ENCODE measurements around the gene ATP4B.

Gene ATP4B

DNA sequence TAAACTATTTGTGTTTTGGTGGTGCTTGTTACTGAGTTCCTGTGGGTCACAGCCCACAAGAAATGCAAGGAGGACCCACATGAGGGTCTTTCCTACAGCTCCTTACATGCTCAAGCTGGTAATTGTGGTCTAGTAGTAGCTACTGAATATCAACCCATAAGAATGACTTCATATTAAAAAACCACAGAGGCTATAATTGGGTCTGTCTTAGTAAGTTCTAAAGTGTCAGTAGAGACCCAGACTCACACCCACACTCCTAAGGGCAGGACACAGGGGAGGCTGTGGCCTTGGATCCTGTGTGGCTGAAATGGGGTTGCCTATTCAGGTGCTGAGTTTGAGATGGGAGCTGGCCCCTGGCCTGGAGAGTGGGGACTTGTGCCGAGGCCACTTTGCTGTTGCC lies 53.8 kb downstream of the ATP4B start:
- DNase-seq, result no peak

DNA sequence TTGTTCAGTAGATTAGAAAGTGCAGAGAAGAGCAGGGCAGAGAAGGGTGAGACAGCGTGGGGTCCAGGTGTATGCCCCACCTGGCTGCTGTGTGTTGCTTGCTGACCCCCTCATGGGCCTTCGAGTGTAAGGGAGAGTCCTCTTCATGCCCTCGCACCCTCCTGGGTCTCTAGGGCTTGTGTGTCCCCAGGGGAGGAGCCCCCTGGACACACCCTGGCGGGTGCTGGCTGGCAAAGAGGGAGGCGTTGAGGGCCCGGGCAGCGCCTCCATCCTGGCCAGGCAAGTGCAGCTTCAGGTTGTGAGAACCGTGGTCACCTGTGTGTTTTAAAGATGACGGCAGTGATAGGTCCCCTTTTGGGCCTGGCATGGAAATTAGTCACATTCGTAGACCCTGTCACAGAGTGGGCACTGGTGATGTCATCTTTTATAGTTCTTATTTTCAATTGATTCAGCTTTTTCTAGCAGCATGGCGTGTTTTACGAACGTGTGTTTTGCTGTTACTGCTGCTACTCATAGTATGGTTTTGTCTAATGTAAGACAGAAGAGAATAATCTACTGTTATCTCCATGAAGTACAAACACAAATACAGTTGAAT lies 54.8 kb downstream of the ATP4B start:
- DNase-seq, result no peak

DNA sequence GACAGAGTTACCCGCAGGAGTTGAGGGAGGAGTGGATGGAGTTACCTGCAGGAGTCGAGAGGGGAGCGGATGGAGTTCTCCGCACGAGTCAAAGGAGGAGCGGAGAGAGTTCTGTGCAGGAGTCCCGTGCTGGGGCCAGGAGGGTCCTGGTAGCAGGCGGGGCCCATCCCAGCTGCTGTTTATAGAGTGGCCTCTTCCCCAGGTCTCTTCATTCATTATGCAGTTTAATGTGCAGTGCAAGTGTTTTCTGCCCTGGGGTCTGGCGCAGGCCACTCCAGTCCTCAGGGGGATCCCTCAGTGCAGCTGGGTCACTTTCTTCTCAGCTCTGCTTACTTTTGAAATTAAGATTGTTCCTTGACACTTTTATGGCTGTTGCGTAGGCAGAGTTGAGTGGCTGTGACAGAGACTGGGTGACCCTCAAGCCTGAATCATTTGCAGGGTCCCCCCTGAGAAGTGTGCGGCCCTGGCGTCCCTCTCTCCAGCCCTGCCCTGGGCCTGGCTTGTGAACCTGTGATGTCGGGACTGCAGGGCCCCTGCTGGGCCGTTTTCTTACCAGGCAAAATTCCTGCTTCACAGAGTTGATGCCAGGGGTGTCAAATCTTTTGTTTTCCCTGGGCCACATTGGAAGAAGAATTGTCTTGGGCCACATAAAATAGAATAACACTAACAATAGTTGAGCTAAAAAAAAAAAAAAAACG lies 55.6 kb downstream of the ATP4B start:
- DNase-seq, result no peak

DNA sequence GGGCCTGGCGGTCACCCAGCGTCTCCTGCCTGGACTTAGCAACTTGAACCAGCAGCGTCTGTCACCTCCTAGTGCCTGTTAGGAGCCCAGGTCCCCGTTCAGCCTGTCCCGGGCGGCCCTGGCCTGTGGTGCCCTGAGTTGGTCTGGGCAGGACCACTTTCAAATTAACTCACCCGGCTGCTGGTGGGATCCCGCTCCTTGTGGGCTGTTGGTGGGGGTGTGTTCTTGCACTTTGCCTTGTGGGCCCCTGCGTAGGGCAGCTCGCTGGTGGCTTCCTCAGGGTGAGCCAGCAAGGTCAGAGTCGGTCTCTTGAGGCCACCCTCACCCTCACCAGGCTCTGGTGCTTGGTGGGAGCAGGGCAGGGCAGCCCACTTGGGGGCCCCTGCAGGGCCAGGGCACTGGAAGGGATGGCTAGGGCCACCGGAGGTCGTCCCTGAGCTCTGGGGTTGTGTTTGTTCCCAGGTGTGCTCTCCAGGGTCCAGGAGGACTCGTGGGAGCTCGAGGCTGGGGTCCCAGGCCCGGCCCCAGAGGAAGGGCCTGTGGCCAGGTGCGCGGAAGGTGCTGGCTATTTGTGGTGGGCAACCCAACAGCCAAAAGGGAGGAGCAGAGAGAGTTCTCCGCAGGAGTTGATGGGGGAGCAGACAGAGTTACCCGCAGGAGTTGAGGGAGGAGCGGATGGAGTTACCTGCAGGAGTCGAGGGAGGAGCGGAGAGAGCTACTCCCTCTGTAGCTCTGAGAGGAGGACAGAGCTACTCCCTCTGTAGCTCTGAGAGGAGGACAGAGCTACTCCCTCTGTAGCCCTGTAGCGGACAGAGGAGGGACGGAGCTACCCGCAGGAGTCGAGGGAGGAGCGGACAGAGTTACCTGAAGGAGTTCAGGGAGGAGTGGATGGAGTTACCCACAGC lies 56.6 kb downstream of the ATP4B start:
- DNase-seq, result no peak

DNA sequence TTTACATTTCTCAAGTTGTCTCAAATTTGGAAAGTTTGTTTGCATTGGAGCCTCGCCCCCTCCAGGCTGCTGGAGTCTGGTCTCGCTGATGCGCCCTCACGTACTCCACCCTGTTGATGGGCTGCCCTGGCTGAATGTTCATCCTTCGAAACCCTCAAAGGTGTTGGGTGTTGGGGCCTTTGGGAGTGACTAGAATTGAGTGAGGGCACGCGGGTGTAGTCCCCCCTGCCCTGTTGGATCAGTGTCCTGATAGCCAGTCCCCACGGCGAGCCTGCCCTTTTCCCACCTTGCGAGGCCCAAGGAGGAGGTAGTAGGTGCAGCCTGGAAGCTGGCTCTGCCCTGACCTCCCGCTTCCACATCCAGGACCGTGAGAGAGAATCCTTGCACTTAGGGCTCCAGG lies 58.6 kb downstream of the ATP4B start:
- no peak for DNase-seq
